GM23248 (cell line): ENCODE results near the gene TSHZ2.

Source experiments
- EZH2 ChIP-seq: fragments of 200-600 bp; sonication (generic); IDR thresholded peaks from 2 replicates; pipeline ENCODE4 v1.6.1; 2018; ENCODE audit warnings: antibody characterized with exemption, mild to moderate bottlenecking; ENCODE audit not compliant: insufficient read depth, poor library complexity, severe bottlenecking
- EZH2phosphoT487 ChIP-seq: fragments of 200-600 bp; sonication (generic); IDR thresholded peaks from 2 replicates; pipeline ENCODE4 v1.6.1; 2018; ENCODE audit warnings: antibody characterized with exemption, moderate library complexity, mild to moderate bottlenecking, low read depth; ENCODE audit not compliant: insufficient read depth

GRCh38 chr20:53231061-53231460 is 258.9 kb downstream of the TSHZ2 start:
- no peak for TF ChIP-seq EZH2
- no peak for TF ChIP-seq EZH2phosphoT487
